SK-N-SH treated with all-trans-retinoic acid at 6 μM for 48 hours (cell line): ENCODE data around the gene RAB4A.

Experiments used
- ARNTL ChIP-seq: fragments of 450-650 bp; formaldehyde crosslinking; IDR thresholded peaks from 2 replicates; pipeline ENCODE4 v1.5.0; 2020; ENCODE audit warnings: low read depth, mild to moderate bottlenecking, moderate library complexity, borderline replicate concordance
- CSDC2 ChIP-seq: fragments of 250-450 bp; sonication (Bioruptor Pico); IDR thresholded peaks from 2 replicates; pipeline ENCODE4 v1.5.0; 2020; ENCODE audit warnings: mild to moderate bottlenecking, moderate library complexity
- ISL1 ChIP-seq: fragments of 250-450 bp; sonication (Bioruptor Pico); IDR thresholded peaks from 2 replicates; pipeline ENCODE4 v2.1.2; 2022; ENCODE audit warnings: mild to moderate bottlenecking, moderate library complexity
- ZFP3 ChIP-seq: fragments of 250-450 bp; sonication (Bioruptor Pico); IDR thresholded peaks from 2 replicates; pipeline ENCODE4 v1.5.0; 2020; ENCODE audit warnings: mild to moderate bottlenecking, moderate library complexity
- ZFP30 ChIP-seq: fragments of 450-650 bp; formaldehyde crosslinking; IDR thresholded peaks from 2 replicates; pipeline ENCODE4 v1.5.0; 2022; ENCODE audit warnings: mild to moderate bottlenecking, moderate library complexity
- TF ChIP-seq, protein P1 (sequence below): fragments of 250-450 bp; sonication (Bioruptor Pico); IDR thresholded peaks from 2 replicates; pipeline ENCODE4 v1.5.0; 2020; ENCODE audit warnings: mild to moderate bottlenecking, moderate library complexity
- TF ChIP-seq, protein P2 (sequence below): fragments of 250-450 bp; sonication (Bioruptor Pico); IDR thresholded peaks from 2 replicates; pipeline ENCODE4 v1.5.1; 2020; ENCODE audit warnings: low read depth, mild to moderate bottlenecking, moderate library complexity

DNA sequence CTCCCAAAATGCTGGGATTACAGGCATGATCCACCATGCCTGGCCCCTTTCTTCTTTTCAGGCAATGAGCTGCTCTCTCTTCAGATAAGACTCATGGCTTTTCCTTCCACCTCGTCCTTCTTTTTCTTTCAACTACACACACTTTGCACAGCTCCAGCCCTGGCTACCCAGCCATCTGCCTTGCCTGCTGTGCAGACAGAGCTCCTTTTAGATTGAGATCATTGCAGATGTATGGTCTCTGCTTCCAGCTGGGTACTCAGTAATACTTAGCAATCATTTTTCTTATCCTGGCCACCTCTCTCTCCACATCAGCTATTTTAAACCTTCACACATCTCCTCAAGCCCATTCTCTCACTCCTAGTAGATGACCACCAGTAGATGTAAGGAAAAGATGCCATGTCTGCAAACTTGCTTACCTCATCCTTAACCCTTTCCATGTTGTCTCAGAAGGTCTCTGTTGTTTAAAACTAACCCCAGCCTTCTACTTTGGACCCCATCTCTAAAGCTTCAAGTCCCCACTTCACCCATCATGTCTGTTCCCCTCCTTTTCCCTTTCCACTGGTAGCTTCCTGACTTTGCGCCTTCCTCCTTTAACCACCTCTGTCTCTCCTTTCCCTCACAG, 7.3 kb downstream of the RAB4A start:
- TF ChIP-seq, protein P1, sequence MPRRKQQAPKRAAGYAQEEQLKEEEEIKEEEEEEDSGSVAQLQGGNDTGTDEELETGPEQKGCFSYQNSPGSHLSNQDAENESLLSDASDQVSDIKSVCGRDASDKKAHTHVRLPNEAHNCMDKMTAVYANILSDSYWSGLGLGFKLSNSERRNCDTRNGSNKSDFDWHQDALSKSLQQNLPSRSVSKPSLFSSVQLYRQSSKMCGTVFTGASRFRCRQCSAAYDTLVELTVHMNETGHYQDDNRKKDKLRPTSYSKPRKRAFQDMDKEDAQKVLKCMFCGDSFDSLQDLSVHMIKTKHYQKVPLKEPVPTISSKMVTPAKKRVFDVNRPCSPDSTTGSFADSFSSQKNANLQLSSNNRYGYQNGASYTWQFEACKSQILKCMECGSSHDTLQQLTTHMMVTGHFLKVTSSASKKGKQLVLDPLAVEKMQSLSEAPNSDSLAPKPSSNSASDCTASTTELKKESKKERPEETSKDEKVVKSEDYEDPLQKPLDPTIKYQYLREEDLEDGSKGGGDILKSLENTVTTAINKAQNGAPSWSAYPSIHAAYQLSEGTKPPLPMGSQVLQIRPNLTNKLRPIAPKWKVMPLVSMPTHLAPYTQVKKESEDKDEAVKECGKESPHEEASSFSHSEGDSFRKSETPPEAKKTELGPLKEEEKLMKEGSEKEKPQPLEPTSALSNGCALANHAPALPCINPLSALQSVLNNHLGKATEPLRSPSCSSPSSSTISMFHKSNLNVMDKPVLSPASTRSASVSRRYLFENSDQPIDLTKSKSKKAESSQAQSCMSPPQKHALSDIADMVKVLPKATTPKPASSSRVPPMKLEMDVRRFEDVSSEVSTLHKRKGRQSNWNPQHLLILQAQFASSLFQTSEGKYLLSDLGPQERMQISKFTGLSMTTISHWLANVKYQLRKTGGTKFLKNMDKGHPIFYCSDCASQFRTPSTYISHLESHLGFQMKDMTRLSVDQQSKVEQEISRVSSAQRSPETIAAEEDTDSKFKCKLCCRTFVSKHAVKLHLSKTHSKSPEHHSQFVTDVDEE (CRISPR knock-in tag), result no peak
- TF ChIP-seq ARNTL (CRISPR knock-in tag) (no peak), CSDC2 (CRISPR knock-in tag) (no peak), ISL1 (CRISPR knock-in tag) (no peak), ZFP3 (no peak), ZFP30 (CRISPR knock-in tag) (no peak)
- TF ChIP-seq, protein P2, sequence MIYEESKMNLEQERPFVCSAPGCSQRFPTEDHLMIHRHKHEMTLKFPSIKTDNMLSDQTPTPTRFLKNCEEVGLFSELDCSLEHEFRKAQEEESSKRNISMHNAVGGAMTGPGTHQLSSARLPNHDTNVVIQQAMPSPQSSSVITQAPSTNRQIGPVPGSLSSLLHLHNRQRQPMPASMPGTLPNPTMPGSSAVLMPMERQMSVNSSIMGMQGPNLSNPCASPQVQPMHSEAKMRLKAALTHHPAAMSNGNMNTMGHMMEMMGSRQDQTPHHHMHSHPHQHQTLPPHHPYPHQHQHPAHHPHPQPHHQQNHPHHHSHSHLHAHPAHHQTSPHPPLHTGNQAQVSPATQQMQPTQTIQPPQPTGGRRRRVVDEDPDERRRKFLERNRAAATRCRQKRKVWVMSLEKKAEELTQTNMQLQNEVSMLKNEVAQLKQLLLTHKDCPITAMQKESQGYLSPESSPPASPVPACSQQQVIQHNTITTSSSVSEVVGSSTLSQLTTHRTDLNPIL (CRISPR knock-in tag), result no peak
